ENCODE measurements around the gene PLXDC2.

The PLXDC2 gene

GRCh38 chr10:19911886-19912285 lies 95.7 kb downstream of the PLXDC2 start:
- no peak for DNase-seq (ENCODE audit: low read depth)

DNA sequence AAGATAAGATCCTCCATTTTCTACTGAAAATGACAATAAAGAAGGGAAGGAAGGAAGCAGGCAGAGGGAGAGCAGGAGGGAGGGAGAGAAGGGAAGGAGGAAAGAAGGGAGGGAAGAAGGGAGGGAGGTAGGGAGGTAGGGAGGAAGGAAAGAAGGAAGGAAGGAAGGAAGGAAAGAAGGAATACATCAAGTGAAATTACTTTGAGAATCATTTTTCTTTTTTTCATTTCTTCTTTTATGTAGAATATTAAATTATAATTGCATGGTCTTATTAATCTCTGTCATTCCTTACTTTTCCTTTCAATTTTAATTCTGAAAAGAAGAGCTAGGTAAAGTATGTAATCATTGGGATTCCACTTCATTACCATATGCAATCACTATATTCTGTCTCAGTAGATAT lies 97.8 kb downstream of the PLXDC2 start:
- no peak for DNase-seq (ENCODE audit: low read depth)

- DNase-seq (ENCODE audit: low read depth), result no peak
Observed at GRCh38 chr10:19915125-19915524, 98.9 kb downstream of the PLXDC2 start.

DNA sequence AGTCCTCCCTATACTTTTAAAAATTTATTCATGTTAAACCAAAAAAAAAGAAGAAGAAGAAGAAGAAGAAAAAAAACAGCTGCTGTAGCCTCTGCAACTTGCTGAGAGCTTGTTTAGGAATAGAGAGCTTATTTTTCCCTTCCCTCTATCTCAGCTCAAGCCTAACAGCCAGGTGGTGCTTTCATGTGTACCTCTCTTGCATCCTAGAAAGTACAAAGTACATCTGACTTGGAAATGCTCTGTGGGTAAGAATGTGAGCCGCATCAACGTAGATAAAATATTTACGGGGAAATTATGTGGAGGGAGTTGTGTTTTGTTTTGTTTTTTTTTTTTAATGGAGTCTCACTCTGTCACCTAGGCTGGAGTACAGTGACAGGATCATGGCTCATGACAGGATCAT lies 99.6 kb downstream of the PLXDC2 start:
- DNase-seq (ENCODE audit: low read depth), result no peak

GRCh38 chr10:19917751-19918478 lies 101.7 kb downstream of the PLXDC2 start:
- DNase-seq (ENCODE audit: low read depth), result no peak

DNA sequence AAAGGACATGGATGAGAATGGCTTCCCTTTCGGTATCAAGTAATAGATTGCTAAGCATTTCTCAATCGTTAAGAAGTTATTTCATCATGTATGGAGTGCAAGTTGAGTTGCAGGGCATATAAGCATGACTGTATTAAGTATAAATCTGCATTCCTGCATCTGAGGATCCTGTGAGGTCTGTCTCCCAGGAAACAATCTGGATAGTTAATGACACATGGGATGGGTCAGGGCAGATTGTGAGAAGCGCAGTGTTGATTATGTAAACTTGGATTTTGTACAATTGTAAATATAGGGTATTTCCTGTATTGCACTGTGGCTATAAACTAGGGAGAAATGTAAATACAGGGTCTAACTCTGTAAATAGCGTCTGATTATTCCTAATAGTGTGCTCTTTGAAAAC lies 102.6 kb downstream of the PLXDC2 start:
- no peak for DNase-seq (ENCODE audit: low read depth)

DNA sequence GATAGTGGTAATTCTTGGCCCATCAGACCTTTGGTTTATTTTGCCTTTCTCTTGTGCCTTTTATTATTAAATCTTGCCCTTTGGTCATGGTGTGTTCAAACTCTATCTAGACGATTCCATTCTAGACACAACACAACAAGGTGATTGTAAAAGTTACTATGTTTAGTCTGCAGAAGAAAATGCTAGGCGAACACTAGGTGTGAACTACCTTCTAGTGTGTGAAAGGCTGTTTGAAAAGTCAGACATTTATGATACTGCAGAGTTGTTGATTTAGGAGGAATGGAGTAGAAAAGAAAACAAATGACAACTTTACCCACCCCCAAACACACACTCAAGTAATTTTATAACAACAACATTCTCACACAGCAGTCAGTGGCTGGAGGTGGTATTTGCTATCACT lies 103.4 kb downstream of the PLXDC2 start:
- DNase-seq (ENCODE audit: low read depth), result no peak

DNA sequence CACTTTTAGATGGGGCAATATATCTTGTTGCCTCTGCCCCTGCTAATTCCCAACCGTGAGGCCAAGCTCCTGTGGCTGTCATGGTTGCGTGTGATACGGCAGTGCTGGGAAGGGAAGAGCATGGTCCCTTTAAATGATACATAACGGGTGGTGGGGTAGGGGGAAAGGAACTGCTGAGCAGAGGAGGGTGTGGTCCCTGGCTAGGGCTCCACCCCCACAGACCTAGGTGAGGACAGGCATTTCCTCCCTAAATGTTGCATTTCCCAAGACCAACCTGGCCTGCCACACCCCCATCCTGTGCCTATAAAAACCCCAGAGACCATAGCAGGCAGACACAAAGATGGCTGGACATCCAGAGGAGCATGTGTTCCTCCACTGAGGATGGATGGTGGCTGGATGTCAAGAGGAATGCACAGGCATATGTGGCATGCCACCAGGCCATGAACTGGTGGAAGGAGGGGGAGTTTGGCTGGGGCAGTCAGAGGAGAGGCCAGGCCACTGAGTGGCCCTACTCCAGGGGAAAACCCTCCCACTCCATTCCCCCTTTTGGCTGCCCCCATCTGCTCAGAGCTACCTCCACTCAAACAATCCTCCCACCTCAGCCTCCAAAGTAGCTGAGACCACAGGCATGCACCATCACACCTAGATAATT lies 104.0 kb downstream of the PLXDC2 start:
- no peak for DNase-seq (ENCODE audit: low read depth)

GRCh38 chr10:19921300-19922140 lies 105.3 kb downstream of the PLXDC2 start:
- peak; percentile 68 for DNase-seq (ENCODE audit: low read depth)

GRCh38 chr10:19922236-19922963 lies 106.2 kb downstream of the PLXDC2 start:
- peak; percentile 91 for DNase-seq (ENCODE audit: low read depth)

- no peak for DNase-seq (ENCODE audit: low read depth)
Observed at GRCh38 chr10:19925064-19925463, 108.8 kb downstream of the PLXDC2 start.

DNA sequence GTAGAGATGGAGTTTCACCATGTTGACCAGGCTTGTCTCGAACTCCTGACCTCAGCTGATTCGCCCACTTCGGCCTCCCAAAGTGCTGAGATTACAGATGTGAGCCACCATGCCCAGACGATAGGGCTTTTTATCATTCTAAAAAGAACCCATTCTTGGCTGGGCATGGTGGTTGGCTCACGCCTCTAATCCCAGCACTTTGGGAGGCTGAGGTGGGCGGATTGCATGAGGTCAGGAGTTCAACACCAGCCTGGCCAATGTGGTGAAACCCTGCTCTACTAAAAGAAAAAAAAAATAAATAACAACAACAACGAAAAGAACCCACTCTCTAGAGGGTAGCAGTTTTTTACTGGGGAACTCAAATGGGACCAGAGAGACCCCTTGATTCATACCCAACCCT lies 112.7 kb downstream of the PLXDC2 start:
- no peak for DNase-seq (ENCODE audit: low read depth)

DNA sequence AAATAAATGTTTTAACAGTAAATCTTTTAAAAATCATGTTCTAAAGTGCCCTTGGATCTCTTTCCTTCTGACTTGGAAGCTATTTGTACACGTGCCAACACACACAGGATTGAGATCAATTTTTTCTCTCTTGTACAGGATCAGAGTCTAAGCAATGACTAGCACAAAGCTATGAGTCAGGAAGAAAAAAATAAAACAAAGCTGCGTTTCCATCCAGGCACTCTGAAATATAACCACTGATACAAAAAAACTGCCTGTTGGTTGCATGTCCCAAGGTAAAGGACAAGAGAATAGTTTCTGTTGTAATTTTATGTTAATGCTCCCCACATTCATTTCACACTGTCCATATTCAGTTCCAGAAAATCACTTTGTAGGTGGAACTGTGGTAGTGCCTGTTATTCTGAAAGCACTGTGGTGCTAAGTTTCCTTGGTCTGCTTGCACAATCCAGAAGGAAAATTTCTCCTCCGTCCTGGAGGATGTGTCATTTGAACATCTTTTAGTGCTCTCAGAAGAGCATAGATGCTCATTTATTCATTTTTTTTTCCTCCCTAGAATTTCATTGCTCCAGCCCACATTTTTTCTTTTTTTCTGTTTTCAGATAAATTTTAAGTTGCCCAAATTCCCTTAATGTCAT lies 113.4 kb downstream of the PLXDC2 start:
- peak; percentile 79 for DNase-seq (ENCODE audit: low read depth)

GRCh38 chr10:19930936-19931893 lies 115.0 kb downstream of the PLXDC2 start:
- peak; percentile 54 for DNase-seq (ENCODE audit: low read depth)

DNA sequence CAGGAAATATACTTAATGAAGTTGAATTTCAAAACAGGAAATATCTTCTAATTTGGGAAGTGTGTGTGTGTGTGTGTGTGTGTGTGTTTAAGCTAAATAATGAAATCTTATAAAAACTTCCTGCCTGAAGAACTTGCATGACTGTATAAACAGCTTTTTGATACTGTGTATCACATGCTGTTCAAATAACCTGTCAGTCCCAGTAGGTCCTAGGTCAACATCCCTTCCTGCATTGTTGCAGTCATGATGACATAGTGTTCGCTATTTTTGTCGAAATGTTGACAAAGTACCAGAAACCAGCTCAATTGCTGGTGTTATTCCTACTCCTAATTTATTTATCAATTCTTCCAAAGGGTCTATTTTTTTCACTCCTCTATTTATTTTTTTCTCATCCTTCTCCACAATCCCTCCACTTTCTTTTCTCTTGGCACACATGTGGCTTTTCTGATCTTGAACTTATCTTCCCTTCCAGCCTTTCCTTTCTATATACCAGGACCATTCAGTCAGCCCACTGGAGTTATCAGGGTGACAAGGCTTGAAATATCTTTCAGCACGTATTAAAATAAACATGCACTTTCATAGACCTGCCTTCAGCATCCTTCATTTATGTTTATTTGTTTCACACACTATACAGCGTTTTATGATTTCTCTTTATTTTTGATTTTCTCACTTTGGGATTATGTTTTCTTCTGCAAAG lies 115.8 kb downstream of the PLXDC2 start:
- DNase-seq (ENCODE audit: low read depth), result no peak

GRCh38 chr10:19932806-19933371 lies 116.7 kb downstream of the PLXDC2 start:
- DNase-seq (ENCODE audit: low read depth), result no peak

DNA sequence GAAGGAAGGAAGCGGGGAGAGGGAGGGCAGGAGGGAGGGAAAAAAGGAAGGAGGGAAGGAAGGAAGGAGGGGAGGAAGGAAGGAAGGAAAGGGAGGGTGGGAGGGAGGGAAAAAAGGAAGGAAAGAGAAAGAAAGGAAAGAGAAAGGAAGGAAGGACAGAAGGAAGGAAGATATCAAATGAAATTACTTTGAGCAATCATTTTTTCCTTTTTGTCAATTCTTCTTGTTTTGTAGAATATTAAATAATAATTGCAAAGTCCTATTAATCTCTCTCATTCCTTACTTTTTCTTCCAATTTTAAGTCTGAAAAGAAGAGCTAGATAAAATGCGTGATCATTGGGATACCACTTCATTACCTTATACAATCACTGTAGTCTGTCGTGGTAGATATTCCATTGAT lies 117.5 kb downstream of the PLXDC2 start:
- no peak for DNase-seq (ENCODE audit: low read depth)

GRCh38 chr10:19935176-19935575 lies 118.9 kb downstream of the PLXDC2 start:
- DNase-seq (ENCODE audit: low read depth), result no peak

- DNase-seq (ENCODE audit: low read depth), result no peak
Observed at GRCh38 chr10:19936289-19936688, 120.1 kb downstream of the PLXDC2 start.

- DNase-seq (ENCODE audit: low read depth), result no peak
Observed at GRCh38 chr10:19937989-19938388, 121.8 kb downstream of the PLXDC2 start.

Data from stromal cell of bone marrow (primary cell).